Amniotic epithelial cell (primary cell): ENCODE results near the gene GDF2.

Experiments used
- DNase-seq: peaks from one replicate; pipeline ENCODE4 v3.0.0-alpha.2; 2010; ENCODE audit warnings: low read depth

Gene GDF2

GRCh38 chr10:47312663-47312995 is 9.6 kb upstream of the GDF2 start:
- no peak for DNase-seq

DNA sequence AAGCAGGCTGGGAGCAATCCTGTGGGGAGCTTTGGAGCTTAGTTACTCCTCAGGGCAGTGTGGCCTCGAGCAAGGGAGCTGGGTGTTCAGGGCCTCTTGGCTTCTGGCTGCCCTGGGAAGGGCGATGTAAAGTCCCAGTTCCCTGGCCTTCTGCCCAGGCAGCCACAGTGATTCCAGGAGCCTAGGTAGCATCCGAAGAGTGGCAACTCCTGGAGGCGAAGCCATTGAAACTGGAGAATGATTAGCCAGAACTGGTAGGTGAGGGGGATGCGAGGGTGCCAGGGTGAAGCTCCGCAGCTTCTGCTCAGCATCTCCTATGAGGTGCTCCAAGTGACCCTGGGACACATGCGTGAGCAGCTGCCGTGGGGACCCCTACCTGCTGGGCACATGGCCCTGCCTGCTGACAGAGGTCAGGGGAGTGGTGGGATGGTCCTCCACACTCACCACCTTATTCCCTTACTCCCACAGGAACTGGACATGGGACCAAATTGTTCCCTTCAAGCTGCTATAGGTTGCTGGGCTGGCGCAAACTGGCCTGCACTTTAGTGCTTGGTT is 7.8 kb upstream of the GDF2 start:
- DNase-seq = no peak

- no peak for DNase-seq
Observed at GRCh38 chr10:47315421-47315820, 6.8 kb upstream of the GDF2 start.

- no peak for DNase-seq
Observed at GRCh38 chr10:47316131-47316530, 6.1 kb upstream of the GDF2 start.

GRCh38 chr10:47317251-47317650 is 5.0 kb upstream of the GDF2 start:
- no peak for DNase-seq

DNA sequence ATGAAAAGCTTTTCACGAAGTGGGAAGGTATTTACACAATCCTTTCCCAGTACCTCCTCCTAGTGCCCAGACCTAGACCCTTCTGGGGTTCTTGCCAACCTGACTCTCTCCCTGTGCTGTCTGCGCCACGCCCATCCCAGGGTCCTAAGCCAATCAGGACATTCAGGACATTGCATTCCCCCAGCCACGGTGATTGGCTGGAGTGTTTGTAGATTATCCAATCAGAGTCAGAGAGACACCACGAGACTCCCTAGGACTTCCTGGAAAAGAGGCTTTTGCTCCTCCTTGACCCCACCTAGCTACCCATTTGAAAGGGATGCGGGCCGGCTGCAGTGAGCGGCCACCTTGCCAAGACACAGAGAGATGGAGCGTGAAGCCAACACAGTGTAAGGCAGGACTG is 3.5 kb upstream of the GDF2 start:
- DNase-seq = peak; percentile 7

DNA sequence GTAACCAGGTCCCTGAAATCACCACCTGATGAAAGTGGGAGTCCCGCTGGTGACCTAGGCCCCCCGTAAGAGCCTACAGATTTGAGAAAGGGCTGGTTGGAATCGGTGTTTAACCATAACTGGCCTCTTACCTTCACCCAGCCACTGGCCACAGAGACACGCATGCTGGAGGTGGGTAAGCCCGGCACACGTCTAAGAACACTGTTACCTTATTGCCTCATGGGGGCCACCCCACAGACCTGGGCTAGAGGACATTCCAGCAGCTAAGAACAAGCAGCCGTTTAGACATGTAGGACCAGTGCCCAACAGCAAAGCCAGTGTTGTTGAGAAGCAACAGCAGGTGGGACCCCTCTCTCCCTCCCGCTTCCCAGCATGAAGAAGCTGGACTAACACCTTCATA is 2.5 kb upstream of the GDF2 start:
- no peak for DNase-seq

- no peak for DNase-seq
Observed at GRCh38 chr10:47320812-47321211, 1.4 kb upstream of the GDF2 start.

DNA sequence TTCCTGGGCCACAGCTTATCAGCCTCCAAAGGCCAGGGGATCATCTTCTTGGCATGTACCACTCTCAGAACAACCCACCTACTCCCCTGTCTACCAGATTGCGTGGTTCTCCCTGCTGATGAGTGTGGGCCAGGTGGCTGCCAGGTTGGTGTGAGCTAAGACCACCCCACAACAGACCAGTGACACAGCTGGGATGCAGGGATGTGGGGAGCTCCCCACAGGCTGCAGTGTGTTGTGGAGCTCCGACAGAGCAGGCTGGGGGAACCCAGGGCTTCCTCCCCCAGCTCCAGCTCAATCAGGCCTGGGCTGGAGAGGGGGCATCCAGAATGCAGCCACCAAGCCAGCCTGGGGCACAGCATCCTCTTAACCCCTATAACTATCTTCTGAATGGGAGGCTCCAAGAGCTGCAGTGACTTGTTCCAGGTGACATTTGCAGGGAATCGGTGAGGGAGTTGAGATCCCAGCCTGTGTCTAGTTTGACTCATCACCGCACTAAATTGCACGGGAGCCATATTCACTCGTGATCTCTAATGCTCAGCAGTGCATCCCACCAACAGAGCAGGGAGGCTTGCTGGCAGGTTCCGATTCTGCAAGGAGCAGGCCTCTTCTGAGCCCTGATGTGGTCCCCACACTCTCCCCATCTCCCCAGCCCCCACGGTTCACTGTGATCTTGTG is 596 bp upstream of the GDF2 start:
- no peak for DNase-seq

DNA sequence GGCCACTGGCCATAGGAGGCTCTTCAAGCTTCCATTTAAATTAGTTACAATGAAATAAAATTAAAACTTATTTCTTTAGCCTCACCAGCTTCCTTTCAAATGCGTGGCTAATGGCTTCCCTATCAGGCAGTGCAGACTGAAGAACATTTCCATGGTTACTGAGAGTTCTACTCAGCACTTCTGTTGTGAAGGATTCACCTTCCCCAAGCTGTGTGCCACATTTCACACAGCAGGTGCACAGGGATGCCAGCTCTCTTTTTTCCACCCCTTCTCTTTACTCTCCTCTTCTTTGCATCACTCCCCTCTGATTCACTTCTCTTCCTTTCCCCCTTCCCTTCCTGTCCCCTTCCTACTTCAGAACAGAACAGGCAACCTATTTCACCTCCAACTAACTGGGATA is 833 bp downstream of the GDF2 start:
- no peak for DNase-seq

- DNase-seq = no peak
Observed at GRCh38 chr10:47323636-47324296, 1.5 kb downstream of the GDF2 start.

- DNase-seq = no peak
Observed at GRCh38 chr10:47325303-47326291, 3.3 kb downstream of the GDF2 start.

DNA sequence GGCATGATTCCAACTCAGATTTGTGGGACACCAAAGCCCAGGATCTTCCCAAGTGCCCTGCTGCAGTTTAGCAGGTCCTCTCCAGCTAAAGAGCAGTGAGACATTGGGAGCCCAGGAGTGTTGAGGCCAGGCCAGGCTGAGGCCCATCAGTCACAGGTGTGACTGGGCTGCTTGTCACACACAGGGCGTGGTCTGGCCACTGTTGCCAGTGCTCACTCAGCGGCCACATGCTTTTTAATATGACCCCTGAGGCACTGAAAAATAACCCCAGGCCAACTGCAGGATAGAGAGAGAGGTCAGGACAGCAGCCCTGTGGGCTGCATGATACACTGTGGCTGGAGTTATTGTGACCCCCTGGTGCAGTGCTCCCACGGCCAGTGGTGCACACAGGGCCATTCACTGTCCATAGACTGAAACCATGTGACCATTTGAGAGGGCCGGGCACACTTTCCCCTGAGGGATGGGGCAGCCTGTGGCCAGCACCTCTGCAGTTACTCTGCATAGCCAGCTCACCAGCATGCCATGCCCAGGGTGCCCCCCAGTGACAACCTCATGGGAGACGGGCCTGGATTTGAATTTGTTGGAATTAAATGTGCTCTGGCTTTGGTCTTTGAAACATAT is 4.2 kb downstream of the GDF2 start:
- no peak for DNase-seq

GRCh38 chr10:47326927-47327330 is 4.7 kb downstream of the GDF2 start:
- no peak for DNase-seq

DNA sequence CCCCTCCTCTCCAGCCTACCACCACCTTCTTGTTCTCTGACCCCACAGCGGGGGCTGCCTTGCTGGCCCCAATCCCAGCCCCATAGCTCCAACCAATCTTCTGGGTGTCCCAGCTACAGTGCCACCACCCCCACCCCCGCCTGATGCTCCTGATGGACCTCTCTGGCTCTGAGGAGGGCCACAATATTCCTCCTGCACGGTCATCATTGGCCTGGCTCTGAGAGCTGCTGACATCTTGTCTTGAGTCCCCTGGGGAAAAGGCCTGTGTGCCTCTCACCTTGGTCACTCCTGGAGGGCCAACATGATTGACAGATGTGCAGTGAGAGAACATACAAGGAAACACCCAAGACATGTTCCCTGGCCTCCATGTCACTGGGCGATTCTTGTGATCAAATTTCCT is 7.6 kb downstream of the GDF2 start:
- no peak for DNase-seq

DNA sequence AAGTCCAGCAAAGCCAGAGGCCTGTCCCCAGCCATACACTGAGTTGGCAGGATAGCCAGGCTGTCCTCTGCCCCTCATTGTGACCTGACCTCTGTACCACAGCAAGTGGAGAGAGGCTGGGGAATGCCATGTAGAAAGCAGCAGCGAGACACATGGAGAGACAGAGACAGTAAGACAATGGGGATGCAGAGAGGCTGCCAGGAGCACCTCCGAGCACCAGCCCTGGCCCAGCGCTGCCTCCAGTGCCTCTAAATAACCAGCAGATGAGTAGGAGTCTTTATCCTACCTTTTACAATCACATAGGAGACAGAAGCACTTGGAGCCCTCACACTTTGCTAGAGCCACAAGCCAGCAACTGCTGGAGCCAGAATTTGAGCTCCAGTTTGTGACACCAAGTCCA is 8.1 kb downstream of the GDF2 start:
- DNase-seq = no peak

GRCh38 chr10:47330804-47331203 is 8.6 kb downstream of the GDF2 start:
- no peak for DNase-seq

DNA sequence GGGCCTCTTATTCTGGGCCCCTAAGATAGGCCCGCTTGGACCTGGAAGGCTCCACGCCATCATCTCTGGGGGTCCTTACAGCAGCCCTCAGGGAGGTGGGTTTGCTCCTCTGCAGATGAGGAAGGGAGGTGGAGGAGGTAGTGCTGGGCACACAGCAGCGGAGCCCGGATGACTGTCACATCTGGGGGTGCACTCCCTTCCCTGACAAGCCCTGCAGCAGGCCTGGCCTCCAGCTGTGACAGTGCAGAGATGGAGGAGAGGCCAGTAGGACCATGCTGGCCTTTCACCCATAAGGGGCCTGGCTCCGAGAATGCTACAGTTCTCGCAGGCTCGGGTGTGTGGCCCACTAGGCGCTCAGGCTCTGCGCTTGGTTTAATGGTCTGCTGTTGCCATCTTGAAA is 9.2 kb downstream of the GDF2 start:
- no peak for DNase-seq

- no peak for DNase-seq
Observed at GRCh38 chr10:47331954-47332353, 9.7 kb downstream of the GDF2 start.

DNA sequence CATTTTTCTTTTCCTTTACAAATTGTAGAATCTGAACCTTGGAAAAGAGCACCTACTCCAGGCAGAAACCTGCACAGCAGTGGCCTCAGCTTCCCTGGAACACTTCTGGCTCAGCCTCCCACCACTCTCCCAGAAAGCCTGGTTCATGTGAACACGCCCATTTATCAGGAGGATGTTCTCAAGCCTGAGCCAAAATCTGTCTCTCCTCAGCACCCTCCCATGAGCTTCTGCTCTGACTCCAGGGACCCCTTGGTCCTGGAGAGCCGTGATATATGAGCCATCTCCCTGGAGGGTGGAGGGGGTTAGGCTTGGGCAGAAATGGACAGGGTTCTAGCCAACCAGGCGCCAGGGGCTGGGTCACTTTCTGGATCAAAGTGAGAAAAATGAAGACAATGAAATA is 10.1 kb downstream of the GDF2 start:
- no peak for DNase-seq

- no peak for DNase-seq
Observed at GRCh38 chr10:47332946-47333345, 10.7 kb downstream of the GDF2 start.

- no peak for DNase-seq
Observed at GRCh38 chr10:47333532-47333931, 11.3 kb downstream of the GDF2 start.
